Neural cell (in vitro differentiated cells): Measurements from ENCODE around the gene IFIT2. TPM values are rescaled to one million over a fixed set of nuclear protein-coding genes. Genes with fewer than 3 reads are reported as not detected.

Experiments
- H2AFZ ChIP-seq: fragments of 200-600, 300-800 bp; sonication (generic), shearing (Covaris generic); 2 replicates; pipeline ENCODE4 v1.6.0; 2014; ENCODE audit warnings: low read depth, mild to moderate bottlenecking, antibody characterized with exemption, low read length, moderate library complexity
- H3F3A ChIP-seq: fragments of 200-600 bp; shearing (Covaris generic); 2 replicates; pipeline ENCODE4 v1.6.1; 2016; ENCODE audit warnings: mild to moderate bottlenecking, moderate library complexity, mixed read lengths, antibody characterized with exemption, low read length; ENCODE audit not compliant: insufficient read depth, poor library complexity, severe bottlenecking
- H3K27ac ChIP-seq: fragments of 200-600, 300-800 bp; sonication (generic), shearing (Covaris generic); 2 replicates; pipeline ENCODE4 v1.5.1; 2014; ENCODE audit warnings: mild to moderate bottlenecking, low read length, moderate library complexity
- H3K27me3 ChIP-seq: fragments of 300-800, 200-600 bp; sonication (generic), shearing (Covaris generic); 2 replicates; pipeline ENCODE4 v1.6.0; 2014; ENCODE audit warnings: mild to moderate bottlenecking, low read depth, low read length, moderate library complexity; ENCODE audit not compliant: insufficient read depth
- H3K36me3 ChIP-seq: fragments of 300-800, 200-600 bp; sonication (generic), shearing (Covaris generic); 2 replicates; pipeline ENCODE4 v1.5.1; 2014; ENCODE audit warnings: mild to moderate bottlenecking, antibody characterized with exemption, low read length, moderate library complexity; ENCODE audit not compliant: insufficient read depth
- H3K4me2 ChIP-seq: fragments of 300-800, 200-600 bp; sonication (generic), shearing (Covaris generic); 2 replicates; pipeline ENCODE4 v1.6.0; 2014; ENCODE audit warnings: mild to moderate bottlenecking, low read length
- H3K4me3 ChIP-seq: fragments of 300-800, 200-600 bp; sonication (generic), shearing (Covaris generic); 2 replicates; pipeline ENCODE4 v1.5.1; 2014; ENCODE audit warnings: mild to moderate bottlenecking, low read length, moderate library complexity
- H3K79me2 ChIP-seq: fragments of 200-600 bp; shearing (Covaris generic); replicated peaks from 2 replicates; pipeline ENCODE4 v1.6.0; 2014; ENCODE audit warnings: mild to moderate bottlenecking, low read length, moderate library complexity; ENCODE audit not compliant: insufficient read depth
- H3K9ac ChIP-seq: fragments of 300-800, 200-600 bp; sonication (generic), shearing (Covaris generic); 2 replicates; pipeline ENCODE4 v1.6.1; 2016; ENCODE audit warnings: mild to moderate bottlenecking, low read length, mixed read lengths
- H3K9me2 ChIP-seq: fragments of 200-600 bp; shearing (Covaris generic); 2 replicates; pipeline ENCODE4 v1.6.1; 2016; ENCODE audit warnings: mild to moderate bottlenecking, low read length, mixed read lengths; ENCODE audit not compliant: insufficient read depth
- H3K9me3 ChIP-seq: fragments of 200-600, 300-800 bp; sonication (generic), shearing (Covaris generic); 2 replicates; pipeline ENCODE4 v1.6.1; 2016; ENCODE audit warnings: mild to moderate bottlenecking, mixed run types, low read length, moderate library complexity, mixed read lengths
- H4K20me1 ChIP-seq: fragments of 200-600 bp; shearing (Covaris generic); 2 replicates; pipeline ENCODE4 v1.6.1; 2016; ENCODE audit warnings: mild to moderate bottlenecking, mixed run types; ENCODE audit not compliant: insufficient read depth
- EP300 ChIP-seq: fragments of 450-650 bp; conservative IDR thresholded peaks from 2 replicates; pipeline ENCODE4 v1.6.1; 2014; ENCODE audit warnings: antibody characterized with exemption, mild to moderate bottlenecking, moderate library complexity; ENCODE audit not compliant: poor library complexity, severe bottlenecking
- EZH2 ChIP-seq: fragments of 200-600, 300-800 bp; shearing (Covaris generic), sonication (generic); IDR thresholded peaks from 2 replicates; pipeline ENCODE4 v1.6.1; 2014; ENCODE audit warnings: antibody characterized with exemption, low read length, borderline replicate concordance, mild to moderate bottlenecking; ENCODE audit not compliant: insufficient read depth, poor library complexity, severe bottlenecking
- MXI1 ChIP-seq: fragments of 450-650 bp; conservative IDR thresholded peaks from 2 replicates; pipeline ENCODE4 v1.6.1; 2014; ENCODE audit warnings: antibody characterized with exemption, mild to moderate bottlenecking; ENCODE audit not compliant: poor library complexity, severe bottlenecking
- POLR2AphosphoS5 ChIP-seq: IDR thresholded peaks from 2 replicates; pipeline ENCODE4 v1.6.1; 2012
- RAD21 ChIP-seq: fragments of 450-650 bp; conservative IDR thresholded peaks from 2 replicates; pipeline ENCODE4 v1.6.1; 2014; ENCODE audit warnings: antibody characterized with exemption, mild to moderate bottlenecking, moderate library complexity
- REST ChIP-seq: IDR thresholded peaks from 2 replicates; pipeline ENCODE4 v1.6.1; 2012; ENCODE audit warnings: borderline replicate concordance
- SMC3 ChIP-seq: fragments of 450-650 bp; conservative IDR thresholded peaks from 2 replicates; pipeline ENCODE4 v1.6.1; 2014; ENCODE audit warnings: antibody characterized with exemption, mild to moderate bottlenecking, moderate library complexity; ENCODE audit not compliant: poor library complexity
- TAF1 ChIP-seq: IDR thresholded peaks from 2 replicates; pipeline ENCODE4 v1.6.1; 2012; ENCODE audit warnings: low read depth
- polyA plus RNA-seq: library from polyadenylated mRNA; depleted of rRNA; stranded (reverse); fragments of >200 nt; gene quantifications from 2 replicates; pipeline ENCODE4 v1.2.3, GENCODE V29; 2014
- TF ChIP-seq, protein P1 (sequence below): fragments of 450-650 bp; IDR thresholded peaks from 2 replicates; pipeline ENCODE4 v1.5.1; 2014; ENCODE audit warnings: antibody characterized with exemption, mild to moderate bottlenecking, moderate library complexity; ENCODE audit not compliant: poor library complexity, severe bottlenecking

The IFIT2 gene
- polyA plus RNA-seq, 1 donor from 2014 or later: 0.26 TPM

DNA sequence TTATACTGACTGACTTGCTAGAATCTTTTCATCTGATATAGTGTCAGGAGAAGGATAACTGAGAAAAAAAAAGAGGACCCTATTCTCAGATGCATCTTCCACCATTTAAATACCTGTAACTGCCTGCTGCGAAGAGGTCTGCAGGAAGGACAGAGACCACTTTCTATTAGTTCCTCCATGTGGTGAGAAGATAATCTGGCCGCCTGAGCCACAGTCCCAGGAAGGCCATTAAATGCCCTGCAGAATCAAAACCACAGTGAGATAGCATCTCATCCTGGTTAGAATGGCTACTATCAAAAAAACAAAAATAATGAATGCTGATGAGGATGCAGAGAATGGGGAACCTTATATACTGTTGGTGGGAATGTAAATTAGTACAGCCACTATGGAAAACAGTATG lies 56.1 kb downstream of the IFIT2 start:
- TF ChIP-seq SMC3: no peak
- TF ChIP-seq EP300: no peak
- TF ChIP-seq EZH2: no peak
- TF ChIP-seq RAD21: no peak
- no peak for TF ChIP-seq POLR2AphosphoS5
- TF ChIP-seq, protein P1, sequence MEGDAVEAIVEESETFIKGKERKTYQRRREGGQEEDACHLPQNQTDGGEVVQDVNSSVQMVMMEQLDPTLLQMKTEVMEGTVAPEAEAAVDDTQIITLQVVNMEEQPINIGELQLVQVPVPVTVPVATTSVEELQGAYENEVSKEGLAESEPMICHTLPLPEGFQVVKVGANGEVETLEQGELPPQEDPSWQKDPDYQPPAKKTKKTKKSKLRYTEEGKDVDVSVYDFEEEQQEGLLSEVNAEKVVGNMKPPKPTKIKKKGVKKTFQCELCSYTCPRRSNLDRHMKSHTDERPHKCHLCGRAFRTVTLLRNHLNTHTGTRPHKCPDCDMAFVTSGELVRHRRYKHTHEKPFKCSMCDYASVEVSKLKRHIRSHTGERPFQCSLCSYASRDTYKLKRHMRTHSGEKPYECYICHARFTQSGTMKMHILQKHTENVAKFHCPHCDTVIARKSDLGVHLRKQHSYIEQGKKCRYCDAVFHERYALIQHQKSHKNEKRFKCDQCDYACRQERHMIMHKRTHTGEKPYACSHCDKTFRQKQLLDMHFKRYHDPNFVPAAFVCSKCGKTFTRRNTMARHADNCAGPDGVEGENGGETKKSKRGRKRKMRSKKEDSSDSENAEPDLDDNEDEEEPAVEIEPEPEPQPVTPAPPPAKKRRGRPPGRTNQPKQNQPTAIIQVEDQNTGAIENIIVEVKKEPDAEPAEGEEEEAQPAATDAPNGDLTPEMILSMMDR: no peak
- no peak for TF ChIP-seq TAF1
- no peak for TF ChIP-seq REST
- TF ChIP-seq MXI1: no peak
- H3K27me3 ChIP-seq: no peaks in the 10 kb centered on the region
- H3K79me2 ChIP-seq: no peaks in the 10 kb centered on the region
- H4K20me1 ChIP-seq: no peaks in the 10 kb centered on the region
- no peaks in the 10 kb centered on the region for H3K9me3 ChIP-seq
- no peaks in the 10 kb centered on the region for H3K36me3 ChIP-seq
- no peaks in the 10 kb centered on the region for H3F3A ChIP-seq
- no peak overlapping the region for H2AFZ ChIP-seq
- H3K9me2 ChIP-seq: no peaks in the 10 kb centered on the region
- no peak overlapping the region for H3K27ac ChIP-seq
- no peak overlapping the region for H3K4me3 ChIP-seq
- H3K9ac ChIP-seq: no peak overlapping the region
- H3K4me2 ChIP-seq: no peak overlapping the region

Other genes with a start within 250 kb of the IFIT2 start
- 0.22 TPM in 1 of 2 replicates, not detected in the other for gene CH25H, start 94.7 kb upstream of the IFIT2 start, polyA plus RNA-seq
- 20.8 and 28.3 TPM in 2 replicates for gene LIPA, start 50.3 kb upstream of the IFIT2 start, polyA plus RNA-seq
- 0.24 TPM in 1 of 2 replicates, not detected in the other for gene IFIT3, start 26.0 kb downstream of the IFIT2 start, polyA plus RNA-seq
- gene IFIT1B, start 76.0 kb downstream of the IFIT2 start, polyA plus RNA-seq: not detected in 2 replicates
- 0.20 TPM in 1 of 2 replicates, not detected in the other for gene IFIT1, start 90.6 kb downstream of the IFIT2 start, polyA plus RNA-seq
- 14.9 and 16.3 TPM in 2 replicates for gene IFIT5, start 112.5 kb downstream of the IFIT2 start, polyA plus RNA-seq
- gene SLC16A12, start 233.5 kb downstream of the IFIT2 start, polyA plus RNA-seq: 0.04 TPM in 1 of 2 replicates, not detected in the other